GM18505 (cell line): Measurements from ENCODE around the gene MLLT3.

ENCODE experiments used
- ATAC-seq: cut with Tn5 transposase; IDR thresholded peaks from one replicate; pipeline ENCODE4 v1.9.1; 2021; ENCODE audit not compliant: unreplicated experiment
- POLR2A ChIP-seq: IDR thresholded peaks from 4 replicates; pipeline ENCODE4 v1.6.1; 2011; ENCODE audit warnings: borderline replicate concordance; ENCODE audit not compliant: insufficient read depth, insufficient read length; ENCODE audit errors: extremely low read depth

The MLLT3 gene

DNA sequence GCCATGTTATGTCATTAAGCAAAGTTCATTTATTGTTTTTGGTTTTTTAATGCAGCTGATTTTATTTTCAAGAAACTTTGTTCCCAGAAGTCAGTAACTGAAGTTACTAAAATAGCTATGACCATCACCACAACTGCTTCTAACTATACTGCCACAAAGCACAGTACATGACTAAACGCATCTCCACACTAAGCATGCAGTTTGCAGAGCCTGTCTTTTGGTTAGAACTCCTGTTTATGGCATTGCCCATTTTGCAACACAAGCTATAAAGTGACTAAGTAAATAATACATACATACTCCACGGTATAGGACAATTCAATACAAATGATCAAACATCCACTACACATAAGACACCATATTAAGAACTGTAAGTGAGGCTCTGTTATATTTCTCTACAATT is 109.7 kb downstream of the MLLT3 start:
- no peak for ATAC-seq

DNA sequence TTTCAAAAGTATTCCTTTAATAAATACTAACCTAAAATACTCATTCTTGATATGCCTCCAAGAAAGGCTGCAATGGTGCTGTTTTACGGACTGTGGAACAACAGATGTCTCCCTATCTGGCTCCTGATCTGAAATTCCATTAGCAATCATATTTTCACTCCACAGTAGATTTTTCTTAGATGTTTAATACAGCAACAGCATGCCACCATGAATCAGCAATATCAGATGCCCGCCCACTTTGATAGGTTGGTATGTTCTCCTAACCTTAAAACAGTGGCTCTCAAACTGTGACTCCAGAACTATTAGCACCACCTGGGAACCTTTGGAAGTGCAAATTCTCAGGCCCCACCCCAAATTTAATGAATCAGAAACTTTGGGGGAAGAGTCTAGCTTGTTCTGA is 110.2 kb downstream of the MLLT3 start:
- no peak for ATAC-seq

More for the DNA sequence above, 109.7 kb downstream of the MLLT3 start:
- no peak for TF ChIP-seq POLR2A

DNA sequence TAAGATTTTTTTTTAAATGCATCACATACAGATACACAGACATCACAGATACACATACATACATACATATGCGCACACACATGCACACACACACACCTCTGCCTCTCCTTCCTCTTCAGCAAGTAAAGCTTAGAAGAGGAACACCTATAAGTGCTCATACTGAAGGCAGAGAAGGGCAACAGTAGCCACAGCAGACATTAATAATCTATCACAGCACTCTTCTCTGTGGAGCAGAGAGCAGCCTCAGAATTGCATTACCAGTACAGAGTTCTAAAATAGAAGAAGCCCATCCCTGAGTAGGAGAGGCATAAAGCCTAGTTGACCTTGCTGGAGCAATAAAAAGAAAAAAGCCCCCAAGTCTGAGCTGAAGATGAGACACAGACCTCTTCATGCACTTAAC is 110.6 kb downstream of the MLLT3 start:
- TF ChIP-seq POLR2A: no peak
- no peak for ATAC-seq

More for the DNA sequence above, 110.2 kb downstream of the MLLT3 start:
- TF ChIP-seq POLR2A: no peak

DNA sequence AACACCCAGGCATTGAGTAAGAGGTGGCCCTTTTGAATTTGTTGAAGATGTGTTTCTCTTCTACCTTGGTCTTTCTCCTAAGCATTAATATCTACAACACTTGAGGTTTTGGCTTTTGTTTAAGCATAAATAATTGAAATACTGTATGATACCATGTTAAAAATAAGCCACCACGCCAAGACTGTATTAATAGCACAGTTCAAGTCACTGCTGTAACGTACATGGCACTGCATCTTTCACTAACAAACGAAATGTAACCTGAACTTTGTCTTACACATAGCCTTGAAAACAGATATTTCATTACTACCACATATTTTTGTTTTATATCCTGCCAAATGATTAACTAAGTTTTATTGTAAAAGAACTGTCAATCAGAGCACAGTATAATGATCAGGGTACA is 112.8 kb downstream of the MLLT3 start:
- ATAC-seq: no peak

DNA sequence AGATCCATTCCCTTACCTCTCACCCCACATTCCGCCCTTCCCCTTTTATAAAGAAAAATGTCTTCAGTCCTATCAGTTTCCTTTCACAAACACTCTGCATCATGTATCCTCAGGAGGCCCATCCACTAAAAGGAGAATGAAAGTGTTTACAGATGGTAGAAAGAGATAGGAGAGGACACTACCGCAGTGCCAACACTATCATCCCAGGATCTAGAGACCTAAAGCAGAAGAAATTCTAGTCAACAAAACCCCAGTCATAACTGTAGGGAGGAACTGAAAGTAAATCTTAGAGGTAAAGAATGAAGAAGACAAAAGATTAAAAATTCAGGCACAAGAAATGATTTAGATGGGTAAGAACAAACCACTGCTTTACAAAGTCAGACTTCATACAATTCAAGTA is 114.1 kb downstream of the MLLT3 start:
- TF ChIP-seq POLR2A: no peak
- peak; percentile 93 for ATAC-seq

More for the DNA sequence above, 112.8 kb downstream of the MLLT3 start:
- no peak for TF ChIP-seq POLR2A

DNA sequence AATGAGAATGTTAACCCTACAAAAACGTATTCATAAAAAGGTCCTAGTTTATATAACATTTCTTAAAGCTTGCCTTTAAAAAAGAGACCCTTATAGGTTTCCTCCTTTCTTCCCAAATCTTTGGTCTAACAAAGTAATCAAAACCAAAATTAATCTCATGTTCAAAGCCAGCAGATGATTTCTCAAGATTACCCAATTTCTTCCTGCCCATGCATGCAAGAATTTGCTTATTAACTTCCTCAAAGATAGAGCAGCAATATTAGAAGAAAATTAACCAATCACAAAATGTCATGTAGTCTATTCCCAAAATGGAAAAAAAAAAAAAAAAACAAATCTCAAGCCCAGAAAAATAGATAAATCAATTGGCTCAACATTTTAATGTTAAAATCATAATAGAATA is 114.9 kb downstream of the MLLT3 start:
- ATAC-seq: no peak
- no peak for TF ChIP-seq POLR2A

DNA sequence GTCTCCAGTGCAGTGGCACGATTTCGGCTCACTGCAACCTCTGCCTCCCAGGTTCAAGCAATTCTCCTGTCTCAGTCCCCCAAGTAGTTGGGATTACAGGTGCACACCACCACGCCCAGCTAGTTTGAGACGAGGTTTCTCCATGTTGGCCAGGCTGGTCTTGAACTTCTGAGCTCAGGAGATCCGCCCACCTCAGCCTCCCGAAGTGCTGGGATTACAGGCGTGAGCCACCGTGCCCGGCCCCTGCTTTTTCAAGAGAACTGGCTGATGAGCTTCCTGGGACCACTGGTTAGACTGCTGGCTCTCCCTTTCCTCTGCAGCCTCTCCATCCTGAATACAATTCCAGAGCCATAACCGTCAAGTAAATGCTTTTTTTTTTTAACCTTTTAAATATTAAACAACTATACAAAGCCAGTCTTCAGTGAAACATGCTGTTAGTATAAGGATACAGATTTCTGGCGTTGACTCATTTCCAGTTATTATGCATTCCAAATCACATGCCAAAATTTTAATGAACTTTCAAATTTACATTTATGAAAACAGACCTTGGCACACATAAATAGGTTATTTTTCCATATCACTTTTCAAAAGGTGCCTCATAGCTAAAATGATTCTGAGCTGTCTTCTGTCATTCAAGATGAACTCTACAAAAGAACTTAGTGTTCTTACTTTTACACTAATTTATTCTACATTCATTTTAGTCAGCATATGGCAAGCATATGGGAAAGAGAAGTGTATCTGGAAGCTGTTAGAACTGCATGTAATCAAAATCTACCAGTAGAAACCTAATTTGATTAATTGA is 116.0 kb downstream of the MLLT3 start:
- no peak for TF ChIP-seq POLR2A
- ATAC-seq: no peak

DNA sequence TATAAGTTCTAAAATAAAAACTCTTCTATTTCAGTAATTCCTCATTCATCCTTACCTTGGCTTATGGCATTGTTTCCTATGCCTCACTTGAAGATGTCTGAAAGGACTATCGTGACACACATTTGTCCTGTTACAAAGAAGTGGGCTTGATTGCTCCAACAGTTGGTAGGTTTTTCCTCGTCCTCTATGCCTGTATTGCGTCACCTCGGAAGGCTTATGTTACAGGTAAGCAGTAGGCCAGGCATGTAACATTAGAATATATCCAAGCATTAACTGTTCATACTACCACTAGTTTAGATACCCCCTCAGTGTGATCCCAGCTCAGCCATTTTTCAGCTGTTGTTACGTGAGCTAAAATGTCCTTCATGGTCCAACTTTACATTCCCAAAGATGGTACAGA is 116.7 kb downstream of the MLLT3 start:
- no peak for ATAC-seq
- no peak for TF ChIP-seq POLR2A

DNA sequence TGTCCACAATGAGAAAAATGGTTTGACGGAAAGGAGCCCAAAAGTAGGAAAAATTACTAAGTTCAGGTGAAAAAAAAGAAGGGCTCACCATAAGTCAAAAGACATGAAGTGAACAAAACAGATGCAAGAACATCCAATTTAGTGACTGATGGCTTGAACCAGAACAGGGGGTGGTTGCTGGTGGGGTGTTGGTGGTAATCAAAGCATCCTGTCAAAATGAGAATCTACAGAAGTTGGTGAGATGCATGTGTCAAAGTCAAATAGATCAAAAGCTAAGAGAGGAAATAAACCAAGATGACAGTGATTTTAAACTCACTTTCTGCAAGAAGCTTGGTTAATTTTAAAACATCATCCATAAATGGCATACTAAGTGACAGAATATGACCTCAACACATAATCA is 117.4 kb downstream of the MLLT3 start:
- TF ChIP-seq POLR2A: no peak

DNA sequence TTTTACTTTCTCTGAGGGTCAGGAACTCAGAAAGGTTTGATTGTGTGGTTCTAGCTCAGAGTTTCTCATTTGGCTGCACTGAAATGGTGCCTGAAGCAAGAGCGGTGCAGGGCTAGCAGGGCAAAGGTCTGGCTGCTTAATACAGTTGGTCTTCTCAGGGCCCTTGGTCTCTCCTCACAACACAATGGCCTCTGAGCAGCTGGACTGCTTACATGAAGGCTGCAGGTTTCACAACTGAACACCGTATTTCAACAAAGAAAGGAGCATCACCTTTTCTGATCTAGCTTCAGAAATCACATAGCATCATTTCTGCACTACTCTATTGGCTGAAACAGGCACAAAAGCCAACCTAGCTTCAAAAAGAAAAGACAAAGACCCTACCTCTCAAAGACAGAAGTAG is 122.2 kb downstream of the MLLT3 start:
- ATAC-seq: no peak
- TF ChIP-seq POLR2A: no peak

More for the DNA sequence above, 117.4 kb downstream of the MLLT3 start:
- ATAC-seq: no peak

DNA sequence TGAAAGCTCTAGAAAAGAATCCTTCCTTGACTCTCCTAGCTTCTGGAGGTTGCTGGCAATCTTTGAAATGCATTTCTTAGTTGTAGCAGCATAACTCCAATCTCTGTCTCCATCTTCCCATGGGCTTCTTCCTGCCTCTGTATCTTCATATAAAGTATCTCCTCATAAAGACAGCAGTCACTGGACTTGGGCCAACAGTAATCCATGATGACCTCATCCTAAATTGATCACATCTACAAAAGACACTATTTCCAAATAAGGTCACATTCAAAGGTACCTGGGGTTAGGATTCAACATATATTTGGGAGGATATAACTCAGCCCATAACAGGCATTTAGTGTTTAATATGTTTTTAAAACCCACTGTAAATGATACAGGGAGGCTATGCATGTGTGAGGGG is 123.3 kb downstream of the MLLT3 start:
- ATAC-seq: no peak

DNA sequence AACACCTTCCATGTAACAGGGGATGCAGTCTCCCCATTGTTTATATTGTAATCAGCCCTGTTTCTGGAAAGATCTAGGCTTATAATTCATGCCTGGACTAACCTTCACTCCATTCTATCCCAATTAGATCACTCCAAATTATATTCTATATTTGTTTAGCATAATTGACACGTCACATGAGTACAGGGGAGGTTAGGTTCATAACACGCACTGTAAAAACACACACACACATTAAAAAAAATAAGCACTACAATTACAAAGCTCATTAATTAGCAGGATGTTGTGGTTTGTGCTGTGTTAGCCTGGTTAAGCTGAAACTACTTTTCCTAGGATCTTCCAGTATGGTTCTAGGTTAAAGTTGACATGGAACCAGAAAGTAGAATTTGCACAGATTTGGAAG is 126.0 kb downstream of the MLLT3 start:
- no peak for TF ChIP-seq POLR2A
- no peak for ATAC-seq

More for the DNA sequence above, 123.3 kb downstream of the MLLT3 start:
- TF ChIP-seq POLR2A: no peak

DNA sequence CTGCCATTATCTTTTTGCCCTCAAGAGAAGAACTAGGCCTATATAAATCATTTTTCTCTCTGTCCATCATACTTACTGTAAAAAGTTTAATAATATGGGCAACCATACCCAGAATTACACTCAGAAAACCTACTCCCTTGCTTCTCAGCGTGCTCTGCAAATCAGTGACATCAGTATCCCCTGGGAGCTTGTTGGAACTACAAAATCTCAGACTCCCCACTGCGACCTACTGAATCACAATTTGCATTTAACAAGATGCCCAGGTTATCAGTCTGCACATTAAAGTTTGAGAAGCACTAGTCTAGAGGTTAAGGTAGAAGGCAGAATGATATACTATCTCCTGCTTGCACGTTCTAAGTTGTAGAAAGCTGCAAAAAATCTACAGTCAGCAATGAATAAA is 127.2 kb downstream of the MLLT3 start:
- no peak for TF ChIP-seq POLR2A
- ATAC-seq: no peak

DNA sequence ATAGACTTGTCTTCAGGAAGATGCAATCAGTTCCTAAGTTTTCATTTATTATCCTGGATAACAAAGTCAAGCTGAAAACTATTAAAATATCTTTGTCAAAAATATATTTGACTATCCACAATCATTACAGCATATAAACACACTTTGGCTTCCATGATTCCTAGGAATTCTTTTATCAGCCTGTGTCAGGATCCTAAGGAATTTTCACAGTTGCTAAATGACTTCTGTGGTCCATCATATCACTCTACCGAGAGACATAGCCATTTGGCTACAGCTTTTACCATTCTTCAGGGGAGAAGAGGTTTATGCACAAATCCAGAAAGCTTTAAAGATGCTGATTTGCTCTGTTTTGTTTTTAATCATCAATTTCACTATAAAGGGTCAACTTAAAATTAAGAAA is 128.3 kb downstream of the MLLT3 start:
- no peak for TF ChIP-seq POLR2A
- no peak for ATAC-seq
